ENCODE measurements around the gene BSN.

BSN gene

GRCh38 chr3:49553692-49554632 is at the start of gene BSN:
BSN (plus strand) TSS chr3:49554477; CDS start chr3:49554603, 126 bp downstream.
- peaks cover 9% of the 10 kb centered on the region; the same call in 1 of the 2 replicates for H3K4me1 ChIP-seq (ENCODE audit: insufficient read depth, low read length)
- H3K9me3 ChIP-seq (ENCODE audit: control insufficient read depth, insufficient read depth, low read length): no peaks in the 10 kb centered on the region
- H3K9ac ChIP-seq (ENCODE audit: low read depth, low read length): peak within 1 kb of the TSS; percentile 84

DNA sequence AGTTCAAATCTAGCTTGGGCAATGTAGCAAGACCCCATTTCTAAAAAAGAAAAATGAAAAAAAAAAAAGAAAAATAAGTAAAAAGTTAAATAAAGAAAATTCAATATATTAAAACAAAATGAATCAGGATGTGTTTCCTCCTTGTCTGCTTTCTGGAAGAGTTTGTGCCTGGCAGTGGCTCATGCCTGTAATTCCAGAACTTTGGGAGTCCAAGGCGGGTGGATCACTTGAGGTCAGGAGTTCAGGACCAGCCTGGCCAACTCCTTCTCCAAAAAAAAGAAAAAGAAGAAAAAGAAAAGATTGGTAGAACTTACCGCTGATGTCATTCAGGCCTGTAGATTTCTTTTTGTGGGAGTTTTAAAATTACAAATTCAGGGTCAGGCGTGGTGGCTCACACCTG is 47.4 kb upstream of the BSN start:
- Histone ChIP-seq H3K36me3 (ENCODE audit: insufficient read depth, low read length) (peaks cover 17% of the 10 kb centered on the region), H3K9ac (ENCODE audit: low read depth, low read length) (no peak overlapping the region), H3K9me3 (ENCODE audit: control insufficient read depth, insufficient read depth, low read length) (no peaks in the 10 kb centered on the region), H3K4me1 (ENCODE audit: insufficient read depth, low read length) (no peaks in the 10 kb centered on the region)

More at GRCh38 chr3:49553692-49554632, at the start of gene BSN:
- H3K36me3 ChIP-seq (ENCODE audit: insufficient read depth, low read length): no peaks in the 10 kb centered on the region

DNA sequence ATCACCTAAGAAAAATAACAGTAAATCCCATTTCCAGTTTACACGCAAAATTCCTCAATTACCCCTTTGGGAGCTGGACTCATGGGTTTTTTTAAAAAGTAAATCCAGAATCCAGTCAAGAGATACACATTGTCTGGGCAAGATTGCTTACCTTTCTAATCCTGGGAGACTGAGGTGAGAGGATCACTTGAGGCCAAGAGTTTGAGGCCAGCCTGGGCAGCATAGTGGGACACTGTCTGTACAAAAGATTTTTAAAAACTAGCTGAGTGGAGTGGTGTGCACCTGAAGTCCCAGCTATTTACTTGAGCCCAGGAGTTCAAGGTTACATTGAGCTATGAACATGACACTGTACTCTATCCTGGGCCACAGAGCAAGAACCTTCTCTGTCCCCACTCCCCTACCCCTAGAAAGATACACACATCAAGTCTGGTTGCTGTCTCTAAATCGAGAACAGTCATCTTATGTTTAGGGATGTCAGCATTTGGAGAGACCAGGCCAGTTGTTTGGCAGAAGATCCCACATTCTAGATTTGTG is 45.2 kb upstream of the BSN start:
- H3K9me3 ChIP-seq (ENCODE audit: control insufficient read depth, insufficient read depth, low read length): no peaks in the 10 kb centered on the region
- no peaks in the 10 kb centered on the region for H3K4me1 ChIP-seq (ENCODE audit: insufficient read depth, low read length)
- no peak overlapping the region for H3K9ac ChIP-seq (ENCODE audit: low read depth, low read length)
- peaks cover 18% of the 10 kb centered on the region for H3K36me3 ChIP-seq (ENCODE audit: insufficient read depth, low read length)

DNA sequence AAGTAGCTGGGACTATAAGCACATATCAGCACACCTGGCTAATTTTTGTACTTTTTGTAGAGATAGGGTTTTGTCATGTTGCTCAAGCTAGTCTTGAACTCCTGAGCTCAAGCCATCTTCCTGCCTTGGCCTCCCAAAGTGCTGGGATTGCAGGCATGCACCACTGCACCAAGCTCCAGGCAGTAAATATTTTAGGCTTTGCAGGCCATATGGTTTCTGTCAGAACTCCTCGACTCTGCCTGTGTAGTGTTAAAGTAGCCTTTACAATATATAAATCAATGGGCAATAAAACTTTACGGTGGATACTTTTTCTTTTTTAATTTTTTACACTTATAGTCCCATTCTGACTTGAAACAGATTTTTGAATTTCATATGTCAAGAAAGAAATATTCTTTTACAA is 42.6 kb upstream of the BSN start:
- Histone ChIP-seq H3K36me3 (ENCODE audit: insufficient read depth, low read length) (peaks cover 27% of the 10 kb centered on the region), H3K9me3 (ENCODE audit: control insufficient read depth, insufficient read depth, low read length) (no peaks in the 10 kb centered on the region), H3K9ac (ENCODE audit: low read depth, low read length) (no peak overlapping the region), H3K4me1 (ENCODE audit: insufficient read depth, low read length) (no peaks in the 10 kb centered on the region)

- no peak overlapping the region for H3K9ac ChIP-seq (ENCODE audit: low read depth, low read length)
- no peaks in the 10 kb centered on the region for H3K4me1 ChIP-seq (ENCODE audit: insufficient read depth, low read length)
- peaks cover 27% of the 10 kb centered on the region for H3K36me3 ChIP-seq (ENCODE audit: insufficient read depth, low read length)
- H3K9me3 ChIP-seq (ENCODE audit: control insufficient read depth, insufficient read depth, low read length): no peaks in the 10 kb centered on the region
Observed at GRCh38 chr3:49512781-49513355, 41.4 kb upstream of the BSN start.

- Histone ChIP-seq H3K36me3 (ENCODE audit: insufficient read depth, low read length) (peaks cover 31% of the 10 kb centered on the region), H3K4me1 (ENCODE audit: insufficient read depth, low read length) (no peaks in the 10 kb centered on the region), H3K9me3 (ENCODE audit: control insufficient read depth, insufficient read depth, low read length) (no peaks in the 10 kb centered on the region), H3K9ac (ENCODE audit: low read depth, low read length) (no peak overlapping the region)
Observed at GRCh38 chr3:49513494-49514124, 40.7 kb upstream of the BSN start.

- peaks cover 13% of the 10 kb centered on the region for H3K36me3 ChIP-seq (ENCODE audit: insufficient read depth, low read length)
- H3K9ac ChIP-seq (ENCODE audit: low read depth, low read length): no peak overlapping the region
- H3K4me1 ChIP-seq (ENCODE audit: insufficient read depth, low read length): no peaks in the 10 kb centered on the region
- H3K9me3 ChIP-seq (ENCODE audit: control insufficient read depth, insufficient read depth, low read length): no peaks in the 10 kb centered on the region
Observed at GRCh38 chr3:49518016-49518415, 36.3 kb upstream of the BSN start.

DNA sequence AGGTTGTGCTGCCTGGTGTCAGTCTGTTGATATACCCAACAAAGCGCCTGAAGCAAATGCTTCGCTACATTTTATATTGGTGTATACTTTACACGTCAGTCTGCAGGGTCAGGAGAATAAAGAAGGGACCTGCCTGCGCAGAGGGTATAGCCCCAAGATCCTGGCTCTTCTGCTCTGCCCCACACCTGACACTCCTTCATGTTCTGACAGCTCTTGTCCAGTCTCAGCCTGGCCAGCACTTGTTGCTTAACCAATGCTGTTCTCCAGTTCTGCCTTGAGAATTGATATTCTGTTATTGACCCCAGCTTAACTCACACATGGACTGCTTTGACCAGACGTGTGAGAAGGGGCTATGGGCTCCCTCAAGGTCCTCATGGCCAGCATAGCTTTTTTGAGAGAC is 35.8 kb upstream of the BSN start:
- peaks cover 12% of the 10 kb centered on the region for H3K36me3 ChIP-seq (ENCODE audit: insufficient read depth, low read length)
- H3K4me1 ChIP-seq (ENCODE audit: insufficient read depth, low read length): no peaks in the 10 kb centered on the region
- H3K9ac ChIP-seq (ENCODE audit: low read depth, low read length): no peak overlapping the region
- no peaks in the 10 kb centered on the region for H3K9me3 ChIP-seq (ENCODE audit: control insufficient read depth, insufficient read depth, low read length)

DNA sequence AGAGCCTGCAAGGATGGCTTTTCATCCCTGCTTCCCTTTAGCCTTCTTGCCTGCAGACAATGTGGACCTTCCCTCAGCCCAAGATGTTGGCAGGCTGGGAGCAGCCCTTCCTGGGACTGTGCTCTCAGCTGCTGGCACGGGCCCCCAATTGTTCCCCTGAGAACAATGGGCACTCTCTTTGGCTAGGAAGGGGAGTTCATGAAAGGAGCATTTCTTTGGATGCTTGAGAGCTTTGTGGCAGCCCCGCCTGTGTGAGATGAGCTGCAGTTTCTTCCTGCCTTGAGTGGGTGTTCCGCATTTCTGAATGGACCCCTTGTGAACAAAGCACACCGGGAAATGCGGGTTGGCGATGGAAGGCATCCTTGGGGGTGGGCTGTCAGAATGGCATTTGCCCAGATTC is 35.0 kb upstream of the BSN start:
- H3K4me1 ChIP-seq (ENCODE audit: insufficient read depth, low read length): no peaks in the 10 kb centered on the region
- H3K9me3 ChIP-seq (ENCODE audit: control insufficient read depth, insufficient read depth, low read length): no peaks in the 10 kb centered on the region
- H3K9ac ChIP-seq (ENCODE audit: low read depth, low read length): no peak overlapping the region
- H3K36me3 ChIP-seq (ENCODE audit: insufficient read depth, low read length): peaks cover 15% of the 10 kb centered on the region

DNA sequence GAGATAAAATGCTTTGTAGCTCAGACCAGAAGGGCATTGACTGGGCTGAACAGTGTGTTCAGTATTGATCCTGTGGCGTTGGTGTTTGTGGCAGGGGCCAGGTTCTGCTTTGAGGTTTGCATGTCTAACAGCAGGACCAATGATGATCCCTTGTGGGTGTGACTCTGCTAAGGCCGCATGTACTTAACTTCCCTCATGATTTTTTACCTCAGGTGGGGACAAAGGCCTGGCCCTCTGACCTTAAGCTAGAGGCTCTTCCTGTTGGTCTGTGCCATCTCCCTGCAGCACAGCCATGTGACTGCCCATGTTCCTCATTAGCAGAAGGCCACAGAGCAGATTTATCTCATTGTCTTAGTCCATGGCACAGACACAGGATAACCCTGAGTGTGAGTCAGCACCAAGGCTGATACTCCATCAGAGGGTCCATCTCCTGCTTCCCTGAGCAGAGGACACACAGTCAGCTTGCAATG is 34.3 kb upstream of the BSN start:
- Histone ChIP-seq H3K36me3 (ENCODE audit: insufficient read depth, low read length) (peaks cover 12% of the 10 kb centered on the region), H3K9ac (ENCODE audit: low read depth, low read length) (no peak overlapping the region), H3K9me3 (ENCODE audit: control insufficient read depth, insufficient read depth, low read length) (no peaks in the 10 kb centered on the region), H3K4me1 (ENCODE audit: insufficient read depth, low read length) (no peaks in the 10 kb centered on the region)

- Histone ChIP-seq H3K36me3 (ENCODE audit: insufficient read depth, low read length) (0 out of 2 replicates have a peak, but pooled peaks cover 2% of the 10 kb centered on the region), H3K9ac (ENCODE audit: low read depth, low read length) (no peak overlapping the region), H3K9me3 (ENCODE audit: control insufficient read depth, insufficient read depth, low read length) (no peaks in the 10 kb centered on the region), H3K4me1 (ENCODE audit: insufficient read depth, low read length) (no peaks in the 10 kb centered on the region)
Observed at GRCh38 chr3:49523756-49524747, 30.2 kb upstream of the BSN start.

DNA sequence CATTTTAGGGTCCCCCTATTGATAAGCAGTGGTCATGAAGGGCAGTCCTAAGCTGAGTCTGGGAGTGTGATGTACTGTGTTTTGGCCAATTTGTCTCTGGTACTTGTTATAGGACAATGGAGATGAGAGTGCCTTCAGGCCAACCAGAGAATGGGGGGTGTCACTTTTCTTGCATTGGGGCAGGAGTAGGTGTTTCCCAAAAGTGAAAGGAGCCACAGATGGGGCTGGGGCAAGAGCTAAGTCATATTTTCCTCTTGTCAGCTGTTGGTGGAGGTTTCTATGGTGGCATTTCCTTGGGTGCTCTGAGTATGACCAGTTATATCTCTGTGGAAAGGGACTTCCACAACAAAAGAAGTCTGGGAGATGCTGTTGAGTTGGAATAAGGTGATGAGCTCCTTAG is 24.7 kb upstream of the BSN start:
- Histone ChIP-seq H3K9ac (ENCODE audit: low read depth, low read length) (no peak overlapping the region), H3K36me3 (ENCODE audit: insufficient read depth, low read length) (peaks cover 8% of the 10 kb centered on the region; the same call in 1 of the 2 replicates), H3K9me3 (ENCODE audit: control insufficient read depth, insufficient read depth, low read length) (no peaks in the 10 kb centered on the region), H3K4me1 (ENCODE audit: insufficient read depth, low read length) (no peaks in the 10 kb centered on the region)

DNA sequence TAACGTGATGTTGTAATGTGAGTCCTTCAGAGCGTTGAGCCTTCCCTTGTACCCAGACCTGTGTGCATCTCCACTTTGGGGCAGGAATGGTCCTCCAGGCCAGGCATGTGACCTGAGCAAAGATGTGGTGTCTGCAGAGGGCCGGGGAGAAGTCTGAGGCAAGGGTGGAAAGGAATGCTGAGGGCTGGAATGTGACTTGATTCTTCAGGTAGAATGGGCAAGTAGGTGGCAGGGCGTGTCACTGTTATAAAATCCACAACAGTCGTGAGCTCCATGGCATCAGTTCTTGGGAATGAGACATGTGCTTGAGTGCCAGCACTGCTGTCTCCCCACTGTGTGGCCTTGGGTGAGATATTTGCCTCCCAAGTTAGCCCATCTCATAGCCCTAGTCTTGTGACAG is 24.0 kb upstream of the BSN start:
- Histone ChIP-seq H3K36me3 (ENCODE audit: insufficient read depth, low read length) (peaks cover 8% of the 10 kb centered on the region; the same call in 1 of the 2 replicates), H3K9me3 (ENCODE audit: control insufficient read depth, insufficient read depth, low read length) (no peaks in the 10 kb centered on the region), H3K9ac (ENCODE audit: low read depth, low read length) (no peak overlapping the region), H3K4me1 (ENCODE audit: insufficient read depth, low read length) (no peaks in the 10 kb centered on the region)

Measured in ES-I3 (cell line).